ENCODE data around the gene NMBR.

DNA sequence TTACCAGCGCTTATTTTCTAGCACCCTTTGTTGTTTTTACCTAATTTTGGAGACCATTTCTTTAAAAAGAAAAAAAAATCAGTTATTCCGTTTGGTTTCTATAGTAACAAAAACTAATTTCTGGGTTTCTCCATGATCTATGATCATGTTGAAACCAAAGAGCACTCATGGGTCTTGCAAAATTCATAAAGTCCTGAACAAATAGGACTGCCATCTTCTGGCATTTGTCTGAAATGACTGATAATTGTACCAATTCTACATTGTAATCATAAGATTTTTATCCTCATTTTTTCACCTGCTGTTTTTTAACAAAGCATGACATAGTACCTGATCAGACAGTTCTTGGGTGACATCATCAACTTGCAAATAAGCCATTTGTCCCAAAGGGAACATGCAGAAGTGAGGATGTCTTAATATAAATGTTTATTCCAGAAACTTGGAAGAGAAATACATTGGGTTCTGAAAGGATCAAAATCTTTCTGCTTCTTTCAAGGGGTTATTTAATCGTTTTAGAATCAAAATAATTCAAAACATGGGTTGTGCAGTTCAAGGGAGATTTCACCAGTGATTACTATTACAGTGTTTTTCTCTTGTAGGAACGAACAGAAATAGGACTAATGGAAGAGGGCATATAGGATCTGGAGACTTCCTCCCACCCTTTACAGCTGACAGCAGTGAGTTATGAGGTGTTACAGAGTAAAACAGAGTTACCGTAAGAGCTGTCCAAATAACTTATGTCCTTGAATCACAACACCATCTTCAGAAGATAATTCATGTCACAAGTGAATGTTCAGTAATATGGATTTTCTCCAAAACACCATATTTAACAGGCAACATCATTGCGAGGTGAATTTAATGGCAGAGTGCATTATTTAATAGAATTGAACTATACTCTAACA lies 101.3 kb downstream of the NMBR start:
- TF ChIP-seq, protein P1, sequence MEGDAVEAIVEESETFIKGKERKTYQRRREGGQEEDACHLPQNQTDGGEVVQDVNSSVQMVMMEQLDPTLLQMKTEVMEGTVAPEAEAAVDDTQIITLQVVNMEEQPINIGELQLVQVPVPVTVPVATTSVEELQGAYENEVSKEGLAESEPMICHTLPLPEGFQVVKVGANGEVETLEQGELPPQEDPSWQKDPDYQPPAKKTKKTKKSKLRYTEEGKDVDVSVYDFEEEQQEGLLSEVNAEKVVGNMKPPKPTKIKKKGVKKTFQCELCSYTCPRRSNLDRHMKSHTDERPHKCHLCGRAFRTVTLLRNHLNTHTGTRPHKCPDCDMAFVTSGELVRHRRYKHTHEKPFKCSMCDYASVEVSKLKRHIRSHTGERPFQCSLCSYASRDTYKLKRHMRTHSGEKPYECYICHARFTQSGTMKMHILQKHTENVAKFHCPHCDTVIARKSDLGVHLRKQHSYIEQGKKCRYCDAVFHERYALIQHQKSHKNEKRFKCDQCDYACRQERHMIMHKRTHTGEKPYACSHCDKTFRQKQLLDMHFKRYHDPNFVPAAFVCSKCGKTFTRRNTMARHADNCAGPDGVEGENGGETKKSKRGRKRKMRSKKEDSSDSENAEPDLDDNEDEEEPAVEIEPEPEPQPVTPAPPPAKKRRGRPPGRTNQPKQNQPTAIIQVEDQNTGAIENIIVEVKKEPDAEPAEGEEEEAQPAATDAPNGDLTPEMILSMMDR (conservative IDR thresholded peaks at IDR 0.05; ENCODE audit: low read depth, low read length), result peak; percentile 61; the same call in 1 of the 2 replicates
- TF ChIP-seq EZH2 (IDR thresholded peaks at IDR 0.05; ENCODE audit: low read length, unreplicated experiment) (no peak), EZH2phosphoT487 (IDR thresholded peaks at IDR 0.05; ENCODE audit: borderline replicate concordance, low read length) (no peak)
